Endothelial cell of umbilical vein (primary cell): ENCODE results near the gene TECTA. TPM values are rescaled to one million over a fixed set of nuclear protein-coding genes. Genes with fewer than 3 reads are reported as not detected.

Experiments used
- BruUV-seq: library from RNA; stranded (reverse); fragments of 400-500 nt; replicated peaks from 2 replicates; lab custom pipeline; 2021; lab: Mats Ljungman, UMichigan
- CTCF ChIA-PET: fragments of 300-600, 350-600 bp; sonication (Branson Sonifier 250); formaldehyde crosslinking; loops from one replicate; lab custom pipeline; 2021; ENCODE audit warnings: antibody characterized with exemption, inconsistent platforms; lab: Charles Lee
- POLR2A ChIA-PET: fragments of 300-600, 350-600 bp; sonication (Branson Sonifier 250); formaldehyde crosslinking; loops from one replicate; lab custom pipeline; 2021; ENCODE audit warnings: antibody characterized with exemption, inconsistent platforms; lab: Charles Lee
- DNase-seq: peaks from one replicate; pipeline ENCODE4 v3.0.0-alpha.2; 2011; ENCODE audit warnings: low read depth, low spot score
- FAIRE-seq: peaks from 2 replicates; lab custom pipeline; 2011; peaks lifted over from hg19 to GRCh38; lab: Jason Lieb, UNC
- H2AFZ ChIP-seq: 2 replicates; pipeline ENCODE4 v1.6.0; 2012; ENCODE audit warnings: low read depth, low read length, control low read depth, inconsistent platforms
- H3K27ac ChIP-seq: 2 replicates; pipeline ENCODE4 v1.5.1; 2011; ENCODE audit warnings: low read depth, mild to moderate bottlenecking, control low read depth, low read length, moderate library complexity; ENCODE audit not compliant: insufficient read depth
- H3K27me3 ChIP-seq, 2 experiments: 2 replicates each; pipeline versions ENCODE4 v1.6.0 to v1.6.1; 2011; ENCODE audit warnings: low read length in 2 of 2, mixed read lengths in 1 of 2; ENCODE audit not compliant: control insufficient read depth in 2 of 2, insufficient read depth in 2 of 2
- H3K36me3 ChIP-seq, 2 experiments: 2 replicates in 1 of 2; 3 replicates in 1 of 2; pipeline ENCODE4 v1.5.1; 2011; ENCODE audit warnings: low read length in 2 of 2, mild to moderate bottlenecking in 1 of 2, moderate library complexity in 1 of 2; ENCODE audit not compliant: control insufficient read depth in 2 of 2, insufficient read depth in 2 of 2; ENCODE audit errors: extremely low read depth in 1 of 2
- H3K4me1 ChIP-seq: 3 replicates; pipeline ENCODE4 v1.5.1; 2011; ENCODE audit warnings: mild to moderate bottlenecking, low read length; ENCODE audit not compliant: control insufficient read depth, insufficient read depth; ENCODE audit errors: extremely low read depth
- H3K4me2 ChIP-seq: 2 replicates; pipeline ENCODE4 v1.6.1; 2011; ENCODE audit warnings: low read length, control low read depth, mixed read lengths; ENCODE audit not compliant: insufficient read depth
- H3K4me3 ChIP-seq, 3 experiments: fragments of 200-600 bp in 1 of 3; sonication (generic), shearing (Covaris generic) in 1 of 3; replicated peaks in 1 of 3; 2 replicates each; pipeline ENCODE4 v1.5.1; 2011 to 2016; ENCODE audit warnings: control low read depth in 3 of 3, low read length in 3 of 3, mild to moderate bottlenecking in 2 of 3, inconsistent platforms in 1 of 3, low read depth in 1 of 3, moderate library complexity in 1 of 3; ENCODE audit not compliant: insufficient read depth in 1 of 3
- H3K79me2 ChIP-seq: 2 replicates; pipeline ENCODE4 v1.6.0; 2012; ENCODE audit warnings: low read length, inconsistent platforms; ENCODE audit not compliant: control insufficient read depth, insufficient read depth
- H3K9ac ChIP-seq: replicated peaks from 2 replicates; pipeline ENCODE3; 2011; ENCODE audit warnings: low read length, control low read depth; ENCODE audit not compliant: insufficient read depth; ENCODE audit errors: extremely low read depth
- H3K9me1 ChIP-seq: replicated peaks from 3 replicates; pipeline ENCODE4 v1.6.0; 2011; ENCODE audit warnings: mild to moderate bottlenecking, low read length; ENCODE audit not compliant: control insufficient read depth, insufficient read depth; ENCODE audit errors: extremely low read depth
- H3K9me3 ChIP-seq: replicated peaks from 2 replicates; pipeline ENCODE4 v1.5.1; 2012; ENCODE audit warnings: low read length, inconsistent platforms; ENCODE audit not compliant: control insufficient read depth, insufficient read depth
- H4K20me1 ChIP-seq: replicated peaks from 2 replicates; pipeline ENCODE3; 2011; ENCODE audit warnings: mild to moderate bottlenecking, low read length; ENCODE audit not compliant: control insufficient read depth, insufficient read depth; ENCODE audit errors: extremely low read depth
- EZH2 ChIP-seq: IDR thresholded peaks from 2 replicates; pipeline ENCODE4 v1.6.1; 2012; ENCODE audit warnings: borderline replicate concordance, low read depth, mild to moderate bottlenecking, moderate library complexity, low read length, inconsistent platforms; ENCODE audit not compliant: severe bottlenecking
- FOS ChIP-seq: IDR thresholded peaks from 2 replicates; pipeline ENCODE4 v1.6.1; 2011; ENCODE audit warnings: mild to moderate bottlenecking, low read length, moderate library complexity, borderline replicate concordance; ENCODE audit not compliant: insufficient read depth
- GATA2 ChIP-seq: IDR thresholded peaks from 2 replicates; pipeline ENCODE4 v1.7.0; 2011; ENCODE audit warnings: low read depth, mild to moderate bottlenecking, moderate library complexity, mixed read lengths, low read length; ENCODE audit not compliant: insufficient read length, insufficient read depth
- JUN ChIP-seq: IDR thresholded peaks from 2 replicates; pipeline ENCODE4 v1.6.1; 2011; ENCODE audit warnings: borderline replicate concordance, low read depth; ENCODE audit not compliant: insufficient read length, insufficient read depth
- MYC ChIP-seq: IDR thresholded peaks from one replicate; pipeline ENCODE4 v1.6.1; 2011; ENCODE audit warnings: mild to moderate bottlenecking, low read depth, low read length
- POLR2A ChIP-seq: IDR thresholded peaks from 2 replicates; pipeline ENCODE4 v1.6.1; 2012; ENCODE audit warnings: low read depth, mild to moderate bottlenecking, control low read depth, low read length
- POLR2AphosphoS5 ChIP-seq: IDR thresholded peaks from 2 replicates; pipeline ENCODE4 v1.6.1; 2012; ENCODE audit warnings: low read depth, mild to moderate bottlenecking, control low read depth, low read length, moderate library complexity; ENCODE audit not compliant: insufficient read depth
- dilution Hi-C: fragments of 300-500 bp; cut with MboI; formaldehyde crosslinking; loops from one replicate; pipeline ENCODE4 v1.15.0; 2019; ENCODE audit warnings: low sequenced_read_pairs; ENCODE audit not compliant: extremely low pct_ligation_motif_present
- intact Hi-C: fragments of 100-400 bp; cut with micrococcal nuclease; formaldehyde crosslinking; loops from one replicate; pipeline ENCODE4 v1.10.0; 2022
- polyA plus RNA-seq, 4 experiments: library from polyadenylated mRNA; depleted of rRNA in 3 of 4; stranded (reverse) in 3 of 4; unstranded in 1 of 4; fragments of >200 nt; gene quantifications; 2 replicates each; pipeline versions ENCODE4 v1.2.1 to v1.2.3, GENCODE V29; 2011 to 2012; ENCODE audit warnings: missing spikeins in 1 of 4
- total RNA-seq: library from RNA; stranded (reverse); gene quantifications from 2 replicates; pipeline ENCODE4 v1.2.3, GENCODE V29; 2021
- TF ChIP-seq, protein P1 (sequence below), 2 donors: IDR thresholded peaks; 1 replicate in 1 of 2; 2 replicates in 1 of 2; pipeline ENCODE4 v1.5.1; 2011; ENCODE audit warnings: low read length in 2 of 2, mild to moderate bottlenecking in 2 of 2, moderate library complexity in 2 of 2, control low read depth in 1 of 2, inconsistent platforms in 1 of 2, low read depth in 1 of 2; ENCODE audit not compliant: insufficient read depth in 1 of 2; ENCODE audit errors: extremely low read depth in 1 of 2
- TF ChIP-seq, protein P2 (sequence below): IDR thresholded peaks from 2 replicates; pipeline ENCODE4 v1.6.1; 2011; ENCODE audit not compliant: insufficient read depth, insufficient read length

The TECTA gene
- total and polyA plus RNA-seq, 2 donors (not counting 3 experiments of a cell fraction or from before 2014, with no cell fraction given) = 0.44 to 0.69 TPM

DNA sequence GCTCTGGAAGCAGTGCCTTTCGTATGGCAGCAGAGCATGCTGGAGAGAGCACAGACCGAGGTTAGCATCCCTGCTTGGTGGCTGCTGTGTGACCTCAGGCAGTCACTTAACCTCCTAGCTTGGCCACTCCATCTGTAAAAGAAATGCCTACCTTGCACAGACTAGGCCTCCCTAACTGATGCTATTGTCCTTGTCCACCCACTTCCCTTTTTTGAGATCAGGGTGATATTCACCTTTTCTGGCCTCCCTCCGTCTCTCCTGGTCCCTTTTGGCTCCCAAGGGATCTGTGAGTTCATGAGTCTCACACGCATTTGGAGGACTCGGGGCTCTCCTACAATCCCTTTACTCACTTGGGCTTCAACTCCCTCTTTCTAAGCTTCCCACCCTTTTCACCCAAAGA lies 37.2 kb downstream of the TECTA start:
- no peak overlapping the region for H3K4me3 ChIP-seq
- no peak overlapping the region for H2AFZ ChIP-seq
- no peaks in the 10 kb centered on the region for H3K9me3 ChIP-seq
- no peak for TF ChIP-seq JUN
- no peaks in the 10 kb centered on the region for H3K79me2 ChIP-seq
- FAIRE-seq (no peak), DNase-seq (no peak)
- BruUV-seq = no TSS peak
- H3K36me3 ChIP-seq = no peaks in the 10 kb centered on the region
- no peaks in the 10 kb centered on the region for H3K4me1 ChIP-seq
- dilution Hi-C loops (no loop called here), intact Hi-C loops (no loop called here)
- H3K27me3 ChIP-seq = no peaks in the 10 kb centered on the region
- ChIA-PET CTCF (interaction anchor here (1.0 kb wide), 1 partner anchor 11 kb away, joined by 4 read pairs; no protein-coding TSS in a partner anchor), POLR2A (no interaction called here)
- H3K27ac ChIP-seq = no peak overlapping the region
- H3K9ac ChIP-seq = no peak overlapping the region
- H3K4me2 ChIP-seq = no peak overlapping the region
- no peaks in the 10 kb centered on the region for H4K20me1 ChIP-seq
- no peaks in the 10 kb centered on the region for H3K9me1 ChIP-seq

DNA sequence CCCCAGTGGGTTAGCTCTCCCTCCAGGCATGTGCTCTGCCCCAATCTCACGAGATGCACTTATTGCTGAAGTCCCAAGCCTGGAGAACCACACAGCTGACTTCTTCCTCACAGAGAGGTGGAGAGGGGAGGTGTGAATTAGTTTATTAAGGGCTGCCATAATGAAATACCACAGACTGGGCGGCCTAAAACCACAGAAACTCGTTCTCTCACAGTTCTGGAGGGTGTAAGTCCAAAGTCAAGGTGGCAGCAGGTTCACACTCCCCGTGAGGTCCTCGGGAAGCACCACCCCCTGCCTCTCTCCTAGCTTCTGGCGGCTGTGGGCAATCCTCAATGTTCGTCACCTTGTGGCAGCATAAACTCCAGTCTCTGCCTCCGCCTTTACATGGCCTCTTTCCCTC lies 39.3 kb downstream of the TECTA start:
- no peaks in the 10 kb centered on the region for H3K27me3 ChIP-seq
- TF ChIP-seq FOS (no peak), POLR2AphosphoS5 (no peak), EZH2 (no peak), MYC (no peak), POLR2A (no peak), JUN (no peak), GATA2 (no peak)
- TF ChIP-seq, protein P1, sequence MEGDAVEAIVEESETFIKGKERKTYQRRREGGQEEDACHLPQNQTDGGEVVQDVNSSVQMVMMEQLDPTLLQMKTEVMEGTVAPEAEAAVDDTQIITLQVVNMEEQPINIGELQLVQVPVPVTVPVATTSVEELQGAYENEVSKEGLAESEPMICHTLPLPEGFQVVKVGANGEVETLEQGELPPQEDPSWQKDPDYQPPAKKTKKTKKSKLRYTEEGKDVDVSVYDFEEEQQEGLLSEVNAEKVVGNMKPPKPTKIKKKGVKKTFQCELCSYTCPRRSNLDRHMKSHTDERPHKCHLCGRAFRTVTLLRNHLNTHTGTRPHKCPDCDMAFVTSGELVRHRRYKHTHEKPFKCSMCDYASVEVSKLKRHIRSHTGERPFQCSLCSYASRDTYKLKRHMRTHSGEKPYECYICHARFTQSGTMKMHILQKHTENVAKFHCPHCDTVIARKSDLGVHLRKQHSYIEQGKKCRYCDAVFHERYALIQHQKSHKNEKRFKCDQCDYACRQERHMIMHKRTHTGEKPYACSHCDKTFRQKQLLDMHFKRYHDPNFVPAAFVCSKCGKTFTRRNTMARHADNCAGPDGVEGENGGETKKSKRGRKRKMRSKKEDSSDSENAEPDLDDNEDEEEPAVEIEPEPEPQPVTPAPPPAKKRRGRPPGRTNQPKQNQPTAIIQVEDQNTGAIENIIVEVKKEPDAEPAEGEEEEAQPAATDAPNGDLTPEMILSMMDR (IDR thresholded peaks at IDR 0.05; ENCODE audit: extremely low read depth in 1 of 2, insufficient read depth in 1 of 2, low read depth in 1 of 2, low read length in 2 of 2) = no peak
- TF ChIP-seq, protein P2, sequence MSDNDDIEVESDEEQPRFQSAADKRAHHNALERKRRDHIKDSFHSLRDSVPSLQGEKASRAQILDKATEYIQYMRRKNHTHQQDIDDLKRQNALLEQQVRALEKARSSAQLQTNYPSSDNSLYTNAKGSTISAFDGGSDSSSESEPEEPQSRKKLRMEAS = no peak
- H3K4me2 ChIP-seq = no peak overlapping the region
- H3K9ac ChIP-seq = no peak overlapping the region
- no peaks in the 10 kb centered on the region for H3K9me3 ChIP-seq
- CTCF ChIA-PET = no interaction called here
- dilution Hi-C loops = no loop called here
- H3K27ac ChIP-seq = no peak overlapping the region
- no peak for DNase-seq
- no peaks in the 10 kb centered on the region for H3K9me1 ChIP-seq
- no peaks in the 10 kb centered on the region for H4K20me1 ChIP-seq
- POLR2A ChIA-PET = no interaction called here
- no TSS peak for BruUV-seq
- no peaks in the 10 kb centered on the region for H3K36me3 ChIP-seq
- FAIRE-seq = no peak
- no peak overlapping the region for H2AFZ ChIP-seq
- H3K4me3 ChIP-seq = no peak overlapping the region
- H3K4me1 ChIP-seq = no peaks in the 10 kb centered on the region
- H3K79me2 ChIP-seq = no peaks in the 10 kb centered on the region
- intact Hi-C loops = no loop called here
